GM12864 (cell line): ENCODE measurements around the gene ZNF101.

ENCODE experiments used
- DNase-seq: peaks from one replicate; pipeline ENCODE4 v3.0.0-alpha.2; 2011; ENCODE audit warnings: low read depth
- H3K4me3 ChIP-seq: 2 replicates; pipeline ENCODE4 v1.5.1; 2011; ENCODE audit warnings: mild to moderate bottlenecking, low read depth, low read length, control low read depth
- TF ChIP-seq, protein P1 (sequence below): IDR thresholded peaks from 2 replicates; pipeline ENCODE4 v1.5.1; 2011; ENCODE audit warnings: low read depth, mild to moderate bottlenecking, moderate library complexity, low read length, control low read depth, inconsistent platforms; ENCODE audit errors: missing control alignments

The ZNF101 gene

DNA sequence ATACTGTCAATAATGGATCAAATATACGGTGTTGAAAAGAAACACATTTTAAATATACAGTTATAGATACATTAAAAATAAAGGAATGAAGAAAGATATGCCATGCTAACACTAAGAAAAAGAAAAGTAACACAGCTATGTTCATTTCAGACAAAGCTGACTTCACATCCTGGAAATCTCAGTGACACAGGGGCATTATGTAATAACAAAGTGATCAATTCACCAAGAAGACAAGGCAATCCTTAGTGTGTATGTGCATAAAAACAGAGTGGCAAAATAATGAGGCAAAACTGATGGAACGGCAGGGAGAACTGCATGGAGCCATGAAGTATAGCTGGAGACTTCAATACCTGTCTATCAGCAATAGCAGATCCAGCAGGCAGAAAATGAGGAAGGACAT lies 51.2 kb downstream of the ZNF101 start:
- no peak overlapping the region for H3K4me3 ChIP-seq
- DNase-seq = no peak
- TF ChIP-seq, protein P1, sequence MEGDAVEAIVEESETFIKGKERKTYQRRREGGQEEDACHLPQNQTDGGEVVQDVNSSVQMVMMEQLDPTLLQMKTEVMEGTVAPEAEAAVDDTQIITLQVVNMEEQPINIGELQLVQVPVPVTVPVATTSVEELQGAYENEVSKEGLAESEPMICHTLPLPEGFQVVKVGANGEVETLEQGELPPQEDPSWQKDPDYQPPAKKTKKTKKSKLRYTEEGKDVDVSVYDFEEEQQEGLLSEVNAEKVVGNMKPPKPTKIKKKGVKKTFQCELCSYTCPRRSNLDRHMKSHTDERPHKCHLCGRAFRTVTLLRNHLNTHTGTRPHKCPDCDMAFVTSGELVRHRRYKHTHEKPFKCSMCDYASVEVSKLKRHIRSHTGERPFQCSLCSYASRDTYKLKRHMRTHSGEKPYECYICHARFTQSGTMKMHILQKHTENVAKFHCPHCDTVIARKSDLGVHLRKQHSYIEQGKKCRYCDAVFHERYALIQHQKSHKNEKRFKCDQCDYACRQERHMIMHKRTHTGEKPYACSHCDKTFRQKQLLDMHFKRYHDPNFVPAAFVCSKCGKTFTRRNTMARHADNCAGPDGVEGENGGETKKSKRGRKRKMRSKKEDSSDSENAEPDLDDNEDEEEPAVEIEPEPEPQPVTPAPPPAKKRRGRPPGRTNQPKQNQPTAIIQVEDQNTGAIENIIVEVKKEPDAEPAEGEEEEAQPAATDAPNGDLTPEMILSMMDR = no peak

DNA sequence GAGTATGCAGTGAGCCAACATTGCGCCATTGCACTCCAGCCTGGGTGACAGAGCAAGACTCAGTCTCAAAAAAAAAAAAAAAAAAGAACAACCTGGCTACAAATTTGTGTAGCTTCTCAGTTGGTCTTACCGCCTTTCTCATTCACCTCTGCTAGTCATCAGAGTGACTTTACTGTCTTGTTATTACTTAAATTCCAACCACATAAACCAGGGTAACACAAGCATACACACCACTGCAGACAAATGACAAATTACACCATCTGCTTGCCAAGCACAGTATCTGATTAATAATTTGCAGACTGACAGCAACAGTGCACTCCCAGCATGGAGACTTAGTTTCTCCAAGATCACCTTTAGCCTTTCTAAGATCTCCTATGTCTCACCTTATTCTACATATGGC lies 53.3 kb downstream of the ZNF101 start:
- TF ChIP-seq, protein P1 = no peak
- H3K4me3 ChIP-seq = no peak overlapping the region
- no peak for DNase-seq

DNA sequence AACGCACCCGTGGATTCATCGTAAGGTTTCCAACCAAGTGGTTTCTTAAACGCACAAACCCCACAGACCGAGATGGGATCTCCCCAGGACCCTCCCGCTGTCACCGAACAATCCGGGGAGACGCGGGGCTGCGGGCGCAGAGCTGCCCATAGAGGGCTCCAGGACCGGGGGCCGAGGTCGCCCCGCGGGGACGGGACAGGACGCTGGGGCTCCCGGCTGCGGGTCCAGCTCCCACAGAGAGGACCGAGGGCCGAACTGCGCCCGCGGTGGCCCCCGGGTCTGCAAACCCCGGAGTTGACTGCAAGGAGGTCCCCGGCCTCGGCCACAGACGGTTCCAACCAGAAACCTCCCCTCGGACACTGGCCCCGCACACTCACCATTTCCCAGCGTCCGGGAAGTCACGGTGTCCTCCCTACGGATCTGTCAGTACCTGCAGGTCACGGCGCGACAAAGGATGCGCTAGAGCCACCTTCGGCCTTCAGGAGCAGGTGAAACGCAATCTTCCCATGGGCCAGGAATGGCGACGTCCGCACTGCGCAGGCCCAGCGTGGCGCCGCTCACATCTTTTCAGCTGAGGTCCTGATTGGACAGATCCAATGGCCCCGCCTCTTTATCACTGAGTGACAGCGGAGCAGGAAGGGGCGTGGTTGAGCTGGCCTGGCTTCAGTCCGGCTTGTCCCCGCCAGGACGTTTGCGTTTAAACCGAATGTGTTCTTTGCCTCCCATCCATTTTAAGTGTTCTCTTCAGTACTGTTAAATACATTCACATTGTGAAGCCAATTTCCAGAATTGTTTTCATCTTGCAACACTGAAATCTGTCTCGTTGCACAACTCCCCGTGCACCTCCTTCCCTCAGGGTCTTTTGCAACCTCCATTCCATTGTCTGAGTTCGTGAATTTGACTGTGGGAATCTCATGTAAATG lies 64.2 kb downstream of the ZNF101 start, which contains the start of gene ZNF14:
TSS of gene ZNF14 (minus strand) at position 534 of the 923 bp plus-strand sequence. CDS start at position 380, 154 bp downstream.
- TF ChIP-seq, protein P1 = peak; percentile 26
- peak; percentile 90 for DNase-seq

More for the DNA sequence above, 64.2 kb downstream of the ZNF101 start, which contains the start of gene ZNF14:
- H3K4me3 ChIP-seq = peak within 1 kb of the TSS; percentile 67
